Testis (tissue), 3 donors: ENCODE data around the gene ZNF862. TPM values are rescaled to one million over a fixed set of nuclear protein-coding genes. Genes with fewer than 3 reads are reported as not detected.

Experiments
- DNase-seq: peaks from one replicate; pipeline ENCODE4 v3.0.0-alpha.2; 2019
- H3K27ac ChIP-seq, 2 donors: fragments of 200-600 bp; sonication (generic); one replicate each; pipeline ENCODE4 v1.5.1; 2019
- H3K27me3 ChIP-seq: fragments of 200-600 bp; sonication (generic); one replicate; pipeline ENCODE4 v1.5.1; 2019
- H3K36me3 ChIP-seq: fragments of 200-600 bp; sonication (generic); one replicate; pipeline ENCODE4 v1.5.1; 2017; ENCODE audit warnings: low read depth; ENCODE audit errors: missing control alignments
- H3K4me1 ChIP-seq: fragments of 200-600 bp; sonication (generic); one replicate; pipeline ENCODE4 v1.5.1; 2019
- H3K4me3 ChIP-seq, 2 donors: fragments of 200-600 bp; sonication (generic); one replicate each; pipeline ENCODE4 v1.5.1; 2017 to 2019
- H3K9me3 ChIP-seq: fragments of 200-600 bp; sonication (generic); one replicate; pipeline ENCODE4 v1.5.1; 2017
- POLR2A ChIP-seq: fragments of 450-650 bp; IDR thresholded peaks from one replicate; pipeline ENCODE4 v1.6.1; 2017; ENCODE audit warnings: antibody characterized with exemption, mild to moderate bottlenecking, moderate library complexity
- WGBS, 2 donors: methylation state at CpG; one replicate each; pipeline ENCODE4 v1.1.5; 2018; 5-methylcytosine and 5-hydroxymethylcytosine counted together
- intact Hi-C: fragments of 100-400 bp; cut with DNase I; formaldehyde crosslinking; loops from one replicate; pipeline ENCODE4 v1.15.1; 2023; ENCODE audit warnings: low total_unique reads
- polyA plus RNA-seq: library from polyadenylated mRNA; stranded (reverse); fragments of 350-450 nt; fragmentation: Illumina TruSeq; extraction: RNeasy Lipid Tissue Mini Kit (QIAGEN cat#74804); gene quantifications from one replicate; pipeline ENCODE4 v1.2.3, GENCODE V29; 2014; ENCODE audit warnings: low read depth, low replicate concordance; ENCODE audit not compliant: insufficient read depth
- total RNA-seq, 2 donors: library from RNA; depleted of rRNA; stranded (reverse); fragments of >200 nt; gene quantifications; one replicate each; pipeline ENCODE4 v1.2.3, GENCODE V29; 2016
- TF ChIP-seq, protein P1 (sequence below), 3 experiments: fragments of 450-650 bp in 2 of 3; fragments of 200-600 bp in 1 of 3; sonication (generic) in 1 of 3; IDR thresholded peaks; one replicate each; pipeline ENCODE4 v1.5.1; 2016 to 2019; ENCODE audit warnings: antibody characterized with exemption in 3 of 3, mild to moderate bottlenecking in 2 of 3, moderate library complexity in 1 of 3

The ZNF862 gene
- total and polyA plus RNA-seq, 3 donors from 2014 or later = 12.8 to 24.5 (median 21.6) TPM

DNA sequence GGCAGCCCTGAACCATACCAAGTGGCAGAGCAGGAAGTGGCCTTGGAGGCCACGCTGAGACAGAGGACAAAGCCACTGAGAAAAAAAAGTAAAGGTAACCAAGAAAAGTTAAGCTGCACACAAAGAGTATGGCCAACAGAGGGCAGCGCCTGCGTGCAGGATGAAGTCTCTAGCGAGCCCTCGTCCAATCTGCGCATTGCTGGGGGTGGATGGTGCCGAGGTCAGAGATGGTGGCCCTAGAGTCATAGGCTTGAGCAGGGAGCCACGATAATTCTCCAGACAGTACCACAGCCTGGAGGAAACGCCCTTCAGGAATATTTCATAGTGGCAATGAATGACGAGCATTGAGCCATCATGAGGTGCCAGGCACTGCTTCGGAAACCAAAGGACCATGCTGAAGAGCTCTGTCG is 45.3 kb downstream of the ZNF862 start:
- Histone ChIP-seq H3K4me1 (peaks cover 24% of the 10 kb centered on the region), H3K27me3 (no peaks in the 10 kb centered on the region), H3K9me3 (no peaks in the 10 kb centered on the region), H3K4me3 (no peak overlapping the region), H3K36me3 (no peaks in the 10 kb centered on the region), H3K27ac (no peak overlapping the region)
- intact Hi-C loops = no loop called here
- WGBS, 2 donors = 34 to 37% methylated on average over 10 to 12 of the region's 12 CpGs
- peak; percentile 82 for DNase-seq
- TF ChIP-seq, protein P1, sequence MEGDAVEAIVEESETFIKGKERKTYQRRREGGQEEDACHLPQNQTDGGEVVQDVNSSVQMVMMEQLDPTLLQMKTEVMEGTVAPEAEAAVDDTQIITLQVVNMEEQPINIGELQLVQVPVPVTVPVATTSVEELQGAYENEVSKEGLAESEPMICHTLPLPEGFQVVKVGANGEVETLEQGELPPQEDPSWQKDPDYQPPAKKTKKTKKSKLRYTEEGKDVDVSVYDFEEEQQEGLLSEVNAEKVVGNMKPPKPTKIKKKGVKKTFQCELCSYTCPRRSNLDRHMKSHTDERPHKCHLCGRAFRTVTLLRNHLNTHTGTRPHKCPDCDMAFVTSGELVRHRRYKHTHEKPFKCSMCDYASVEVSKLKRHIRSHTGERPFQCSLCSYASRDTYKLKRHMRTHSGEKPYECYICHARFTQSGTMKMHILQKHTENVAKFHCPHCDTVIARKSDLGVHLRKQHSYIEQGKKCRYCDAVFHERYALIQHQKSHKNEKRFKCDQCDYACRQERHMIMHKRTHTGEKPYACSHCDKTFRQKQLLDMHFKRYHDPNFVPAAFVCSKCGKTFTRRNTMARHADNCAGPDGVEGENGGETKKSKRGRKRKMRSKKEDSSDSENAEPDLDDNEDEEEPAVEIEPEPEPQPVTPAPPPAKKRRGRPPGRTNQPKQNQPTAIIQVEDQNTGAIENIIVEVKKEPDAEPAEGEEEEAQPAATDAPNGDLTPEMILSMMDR (IDR thresholded peaks at IDR 0.05) = peak; percentile 45 to 60 (median 50)
- no peak for TF ChIP-seq POLR2A

DNA sequence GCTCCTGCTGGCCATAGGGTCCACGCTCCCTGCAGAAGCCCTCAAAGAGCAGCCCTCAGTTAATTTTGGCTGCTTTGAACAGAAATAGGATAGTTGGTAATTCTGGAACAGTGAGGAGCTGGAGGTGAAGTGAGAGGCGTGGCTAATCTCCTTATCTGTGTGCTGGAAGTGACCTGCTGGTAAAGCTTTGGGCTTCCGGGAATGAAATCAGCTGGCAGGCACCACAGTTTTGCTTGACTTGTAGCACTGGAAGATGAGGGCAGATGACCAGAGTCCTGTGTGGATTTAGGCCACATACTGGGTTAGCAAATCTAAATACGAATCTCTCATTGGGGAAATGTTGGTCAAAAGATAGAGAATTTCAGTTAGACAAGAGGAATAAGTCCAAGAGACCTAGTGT is 45.8 kb downstream of the ZNF862 start:
- H3K27me3 ChIP-seq = no peaks in the 10 kb centered on the region
- TF ChIP-seq POLR2A = no peak
- TF ChIP-seq, protein P1 (IDR thresholded peaks at IDR 0.05) = no peak
- no peaks in the 10 kb centered on the region for H3K36me3 ChIP-seq
- peaks cover 24% of the 10 kb centered on the region for H3K4me1 ChIP-seq
- intact Hi-C loops = no loop called here
- WGBS, 2 donors = 44 to 63% methylated on average over 4 of the region's 4 CpGs
- no peaks in the 10 kb centered on the region for H3K9me3 ChIP-seq
- DNase-seq = no peak
- no peak overlapping the region for H3K4me3 ChIP-seq
- no peak overlapping the region for H3K27ac ChIP-seq

DNA sequence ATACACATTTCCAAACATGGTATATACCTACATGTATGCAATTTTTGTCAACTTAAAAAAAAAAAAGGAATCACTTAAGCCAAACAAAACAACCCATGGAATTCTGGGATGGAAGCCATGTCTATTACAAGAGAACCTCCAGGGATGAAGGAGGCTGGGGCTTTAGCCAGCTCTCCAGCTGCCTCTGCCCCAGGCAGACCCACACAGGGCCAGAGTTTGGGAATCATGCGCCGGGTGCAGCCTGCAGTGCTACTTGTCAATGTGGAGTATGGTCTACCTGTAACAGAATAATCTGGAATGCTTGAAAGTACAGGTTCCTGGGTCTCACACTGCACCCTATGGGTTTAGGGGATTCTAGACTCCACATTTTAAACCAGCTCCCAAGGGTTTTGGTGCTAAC is 46.4 kb downstream of the ZNF862 start:
- no peak for DNase-seq
- intact Hi-C loops = no loop called here
- H3K27me3 ChIP-seq = no peaks in the 10 kb centered on the region

DNA sequence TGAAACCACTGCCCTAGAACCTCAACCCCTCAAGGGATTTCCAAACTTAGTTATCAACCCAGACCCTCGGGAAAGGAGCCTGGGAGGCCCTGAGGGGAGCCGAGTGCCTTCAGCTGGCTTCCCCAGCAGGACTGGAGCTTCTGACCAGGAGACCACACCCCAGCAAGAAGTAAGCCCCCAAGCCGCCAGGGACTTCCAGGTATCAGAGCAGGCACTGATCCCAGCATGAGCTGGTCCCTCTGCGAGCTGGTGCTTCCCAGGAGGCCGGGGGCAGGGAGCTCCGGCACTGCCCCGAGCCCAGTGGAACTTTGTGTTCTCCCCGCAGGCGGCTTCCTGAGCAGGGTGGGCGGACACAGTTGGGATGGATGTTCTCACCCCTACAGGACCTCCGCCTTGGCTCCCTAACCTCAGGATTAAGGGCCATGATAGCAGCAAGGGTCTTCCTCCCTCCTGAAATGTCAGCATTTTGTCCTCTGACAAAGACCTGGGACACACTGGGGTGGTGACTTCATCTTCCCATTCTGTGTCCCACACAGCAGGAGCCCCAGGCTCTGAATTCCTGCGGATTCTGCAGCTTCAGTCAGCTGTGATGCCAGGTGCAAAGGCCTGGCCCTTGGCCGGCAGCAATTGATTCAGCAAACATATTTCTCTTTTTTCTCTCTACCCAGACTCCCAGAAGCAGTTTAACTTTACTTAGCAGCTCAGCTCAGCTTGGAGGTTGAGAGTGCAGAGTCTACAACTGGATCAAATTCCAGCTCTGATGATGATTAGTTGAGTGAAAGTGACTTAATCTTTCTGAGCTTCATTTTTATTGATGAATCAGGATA is 47.2 kb downstream of the ZNF862 start:
- WGBS, 2 donors = 68 to 81% methylated on average over 9 to 13 of the region's 13 CpGs
- H3K4me1 ChIP-seq = peaks cover 24% of the 10 kb centered on the region
- no peak for TF ChIP-seq POLR2A
- TF ChIP-seq, protein P1 (IDR thresholded peaks at IDR 0.05) = no peak
- no peaks in the 10 kb centered on the region for H3K36me3 ChIP-seq
- DNase-seq = no peak
- H3K4me3 ChIP-seq = no peak overlapping the region
- no peaks in the 10 kb centered on the region for H3K27me3 ChIP-seq
- H3K27ac ChIP-seq = no peak overlapping the region
- intact Hi-C loops = no loop called here
- no peaks in the 10 kb centered on the region for H3K9me3 ChIP-seq

More for the DNA sequence above, 46.4 kb downstream of the ZNF862 start:
- 68% methylated on average over 2 of the region's 2 CpGs; no CpG with 5 or more reads in 1 of the 2 donors for WGBS, 2 donors
- Histone ChIP-seq H3K27ac (no peak overlapping the region), H3K9me3 (no peaks in the 10 kb centered on the region), H3K4me3 (no peak overlapping the region), H3K36me3 (no peaks in the 10 kb centered on the region), H3K4me1 (peaks cover 24% of the 10 kb centered on the region)
- TF ChIP-seq, protein P1 (IDR thresholded peaks at IDR 0.05) = no peak
- TF ChIP-seq POLR2A = no peak

DNA sequence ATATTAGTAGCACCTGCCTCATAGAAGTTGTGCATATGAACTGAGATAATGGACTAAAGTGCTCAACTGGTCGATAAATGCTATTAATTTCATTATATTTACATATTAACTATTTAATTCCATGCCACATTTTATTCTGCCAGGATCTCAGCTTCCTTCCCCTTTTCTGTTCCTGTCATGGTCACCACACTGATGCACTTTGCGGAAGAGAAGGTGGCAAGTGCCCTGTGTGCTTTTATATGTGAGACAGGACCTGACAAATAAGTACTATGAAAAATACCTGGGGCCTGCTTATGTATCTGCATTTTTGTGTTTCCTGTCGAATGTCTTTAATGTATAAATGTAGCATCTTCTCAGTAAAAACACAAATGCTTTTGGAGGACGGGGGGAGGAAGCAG is 47.8 kb downstream of the ZNF862 start:
- Histone ChIP-seq H3K9me3 (no peaks in the 10 kb centered on the region), H3K36me3 (no peaks in the 10 kb centered on the region), H3K27me3 (no peaks in the 10 kb centered on the region), H3K4me3 (no peak overlapping the region), H3K27ac (no peak overlapping the region), H3K4me1 (peaks cover 24% of the 10 kb centered on the region)
- no peak for TF ChIP-seq POLR2A
- 81 to 82% methylated on average over 4 of the region's 4 CpGs for WGBS, 2 donors
- intact Hi-C loops = no loop called here
- no peak for DNase-seq
